ENCODE data around the gene EXD2. TPM values are rescaled to one million over a fixed set of nuclear protein-coding genes. Genes with fewer than 3 reads are reported as not detected.
A peak's percentile ranks its signal among the peaks of the same experiment; 100 is the strongest.

EXD2 gene
- total RNA-seq, 2 donors from 2014 or later, result 14.6 to 16.7 TPM

- H3K27me3 ChIP-seq, result no peaks in the 10 kb centered on the region
- peaks cover 9% of the 10 kb centered on the region for H3K36me3 ChIP-seq
- peaks cover 0 to 20% of the 10 kb centered on the region in 2 donors for H3K4me1 ChIP-seq
- H3K4me3 ChIP-seq, result no peak overlapping the region
- peak overlapping the region; percentile 67 to 82 for H3K27ac ChIP-seq
- DNase-seq (ENCODE audit: low spot score), result no peak
- no peaks in the 10 kb centered on the region for H3K9me3 ChIP-seq
- TF ChIP-seq CTCF (IDR thresholded peaks at IDR 0.05), result no peak
Measured at GRCh38 chr14:69226178-69226577, 34.9 kb downstream of the EXD2 start.

GRCh38 chr14:69226736-69227135 is 35.4 kb downstream of the EXD2 start:
- no peak for TF ChIP-seq CTCF (IDR thresholded peaks at IDR 0.05)
- Histone ChIP-seq H3K9me3 (no peaks in the 10 kb centered on the region), H3K4me3 (no peak overlapping the region), H3K27me3 (no peaks in the 10 kb centered on the region), H3K36me3 (peaks cover 9% of the 10 kb centered on the region), H3K4me1 (peaks cover 0 to 20% of the 10 kb centered on the region in 2 donors), H3K27ac (peak overlapping the region; percentile 67 to 82)
- DNase-seq (ENCODE audit: low spot score), result no peak

- Histone ChIP-seq H3K36me3 (peaks cover 27% of the 10 kb centered on the region), H3K4me3 (no peak overlapping the region), H3K27ac (no peak overlapping the region), H3K4me1 (peaks cover 0 to 11% of the 10 kb centered on the region in 2 donors), H3K9me3 (no peaks in the 10 kb centered on the region), H3K27me3 (no peaks in the 10 kb centered on the region)
- TF ChIP-seq CTCF (IDR thresholded peaks at IDR 0.05), result no peak
- DNase-seq (ENCODE audit: low spot score), result no peak
Measured at GRCh38 chr14:69231486-69231885, 40.2 kb downstream of the EXD2 start.

GRCh38 chr14:69232388-69232787 is 41.1 kb downstream of the EXD2 start:
- Histone ChIP-seq H3K9me3 (no peaks in the 10 kb centered on the region), H3K27me3 (no peaks in the 10 kb centered on the region), H3K27ac (no peak overlapping the region), H3K4me3 (no peak overlapping the region), H3K4me1 (peaks cover 0 to 2% of the 10 kb centered on the region in 2 donors), H3K36me3 (peaks cover 35% of the 10 kb centered on the region)
- no peak for DNase-seq (ENCODE audit: low spot score)
- TF ChIP-seq CTCF (IDR thresholded peaks at IDR 0.05), result no peak

- no peaks in the 10 kb centered on the region for H3K9me3 ChIP-seq
Measured at GRCh38 chr14:69234106-69234505, 42.8 kb downstream of the EXD2 start.

More at GRCh38 chr14:69234106-69234505, 42.8 kb downstream of the EXD2 start:
- Histone ChIP-seq H3K4me1 (no peaks in the 10 kb centered on the region), H3K4me3 (no peak overlapping the region), H3K27me3 (no peaks in the 10 kb centered on the region), H3K27ac (no peak overlapping the region), H3K36me3 (peaks cover 47% of the 10 kb centered on the region)
- DNase-seq (ENCODE audit: low spot score), result no peak
- no peak for TF ChIP-seq CTCF (IDR thresholded peaks at IDR 0.05)
